Prostate gland (tissue), 2 donors: ENCODE results near the gene MAGEA1. TPM values are rescaled to one million over a fixed set of nuclear protein-coding genes. Genes with fewer than 3 reads are reported as not detected.
"Not testable (repeated sequence)": the region's sequence is repeated elsewhere in the genome, so short reads cannot be mapped to it uniquely, and the experiment has no call there.

Experiments
- DNase-seq: peaks from one replicate; pipeline ENCODE4 v3.0.0-alpha.2; 2019; ENCODE audit warnings: low spot score
- H3K27ac ChIP-seq, 2 donors: fragments of 200-600 bp; sonication (generic); 2 replicates each; pipeline ENCODE4 v1.5.1; 2017 to 2019
- H3K27me3 ChIP-seq: fragments of 200-600 bp; sonication (generic); replicated peaks from 2 replicates; pipeline ENCODE4 v1.5.1; 2019; ENCODE audit not compliant: insufficient read depth
- H3K36me3 ChIP-seq, 2 donors: fragments of 200-600 bp; sonication (generic); 1 replicate in 1 of 2; 2 replicates in 1 of 2; pipeline versions ENCODE4 v1.5.1 to v1.8.1; 2017 to 2019
- H3K4me1 ChIP-seq: fragments of 200-600 bp; sonication (generic); replicated peaks from 2 replicates; pipeline ENCODE4 v1.5.1; 2019
- H3K4me3 ChIP-seq, 2 donors: fragments of 200-600 bp; sonication (generic); 2 replicates each; pipeline ENCODE4 v1.5.1; 2017 to 2019
- H3K9me3 ChIP-seq: fragments of 200-600 bp; sonication (generic); 2 replicates; pipeline ENCODE4 v1.5.1; 2017
- POLR2A ChIP-seq: fragments of 450-650 bp; IDR thresholded peaks from one replicate; pipeline ENCODE4 v1.6.1; 2016; ENCODE audit warnings: antibody characterized with exemption, mild to moderate bottlenecking
- POLR2AphosphoS5 ChIP-seq: sonication (generic); formaldehyde crosslinking; IDR thresholded peaks from one replicate; pipeline ENCODE4 v1.6.1; 2017; ENCODE audit warnings: antibody characterized with exemption
- WGBS: methylation state at CpG from one replicate; pipeline ENCODE4 v1.1.5; 2018; 5-methylcytosine and 5-hydroxymethylcytosine counted together
- intact Hi-C: fragments of 100-400 bp; cut with DNase I; formaldehyde crosslinking; loops from one replicate; pipeline ENCODE4 v1.14.2; 2022
- total RNA-seq, 2 donors: library from RNA; depleted of rRNA; stranded (reverse); fragments of >200 nt; gene quantifications; one replicate each; pipeline ENCODE4 v1.1.0, GENCODE V29; 2016
- TF ChIP-seq, protein P1 (sequence below), 4 experiments: fragments of 200-600 bp in 2 of 4; fragments of 450-650 bp in 2 of 4; sonication (generic) in 2 of 4; IDR thresholded peaks; 1 replicate in 3 of 4; 2 replicates in 1 of 4; pipeline ENCODE4 v1.5.1; 2016 to 2019; ENCODE audit warnings: antibody characterized with exemption in 4 of 4, mild to moderate bottlenecking in 2 of 4, moderate library complexity in 2 of 4

Gene MAGEA1
- total RNA-seq, 2 donors from 2014 or later = 5.4 TPM; not detected in 1

DNA sequence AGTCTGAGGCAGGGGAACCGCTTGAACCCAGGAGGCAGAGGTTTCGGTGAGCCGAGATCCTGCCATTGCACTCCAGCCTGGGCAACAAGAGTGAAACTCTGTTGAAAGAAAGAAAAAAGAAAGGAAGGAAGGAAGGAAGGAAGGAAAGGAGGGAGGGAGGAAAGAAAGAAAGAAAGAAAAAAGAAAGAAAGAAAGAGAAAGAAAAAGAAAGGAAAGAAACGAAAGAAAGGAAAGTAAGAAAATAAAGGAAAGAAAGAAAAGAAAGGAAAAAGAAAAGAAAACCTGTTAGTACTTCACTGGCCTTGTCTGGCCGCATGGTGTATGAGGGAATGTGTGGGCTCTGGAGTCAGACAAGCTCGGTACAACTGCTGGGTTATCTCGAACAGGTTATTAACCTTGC lies 20.8 kb upstream of the MAGEA1 start:
- intact Hi-C loops = no loop called here
- H3K27ac ChIP-seq = no peak overlapping the region
- H3K4me3 ChIP-seq = no peak overlapping the region
- TF ChIP-seq, protein P1, sequence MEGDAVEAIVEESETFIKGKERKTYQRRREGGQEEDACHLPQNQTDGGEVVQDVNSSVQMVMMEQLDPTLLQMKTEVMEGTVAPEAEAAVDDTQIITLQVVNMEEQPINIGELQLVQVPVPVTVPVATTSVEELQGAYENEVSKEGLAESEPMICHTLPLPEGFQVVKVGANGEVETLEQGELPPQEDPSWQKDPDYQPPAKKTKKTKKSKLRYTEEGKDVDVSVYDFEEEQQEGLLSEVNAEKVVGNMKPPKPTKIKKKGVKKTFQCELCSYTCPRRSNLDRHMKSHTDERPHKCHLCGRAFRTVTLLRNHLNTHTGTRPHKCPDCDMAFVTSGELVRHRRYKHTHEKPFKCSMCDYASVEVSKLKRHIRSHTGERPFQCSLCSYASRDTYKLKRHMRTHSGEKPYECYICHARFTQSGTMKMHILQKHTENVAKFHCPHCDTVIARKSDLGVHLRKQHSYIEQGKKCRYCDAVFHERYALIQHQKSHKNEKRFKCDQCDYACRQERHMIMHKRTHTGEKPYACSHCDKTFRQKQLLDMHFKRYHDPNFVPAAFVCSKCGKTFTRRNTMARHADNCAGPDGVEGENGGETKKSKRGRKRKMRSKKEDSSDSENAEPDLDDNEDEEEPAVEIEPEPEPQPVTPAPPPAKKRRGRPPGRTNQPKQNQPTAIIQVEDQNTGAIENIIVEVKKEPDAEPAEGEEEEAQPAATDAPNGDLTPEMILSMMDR (IDR thresholded peaks at IDR 0.05) = no peak
- H3K9me3 ChIP-seq = no peaks in the 10 kb centered on the region
- DNase-seq = no peak
- 90% methylated on average over 7 of the region's 7 CpGs for WGBS
- no peaks in the 10 kb centered on the region for H3K4me1 ChIP-seq
- no peaks in the 10 kb centered on the region for H3K36me3 ChIP-seq
- H3K27me3 ChIP-seq = no peaks in the 10 kb centered on the region

DNA sequence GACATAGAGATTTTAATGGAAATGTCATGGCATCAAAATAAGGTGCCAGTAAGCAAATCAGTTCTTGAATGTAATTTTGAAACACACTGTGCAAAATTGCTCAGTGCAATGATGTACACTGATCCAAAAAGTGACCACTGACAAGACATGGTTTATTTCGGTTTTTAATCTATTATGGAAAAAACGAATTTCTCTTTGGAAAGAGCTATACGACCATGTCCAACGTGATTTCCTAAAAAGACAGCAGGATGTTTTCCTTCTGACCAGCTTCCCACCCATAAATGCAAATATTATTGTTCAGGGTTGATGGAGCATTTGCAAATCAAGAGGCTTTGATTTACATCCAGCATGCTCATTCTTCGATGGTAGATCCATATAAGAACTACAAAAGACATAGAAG lies 17.1 kb upstream of the MAGEA1 start:
- Histone ChIP-seq H3K36me3 (no peaks in the 10 kb centered on the region), H3K27me3 (no peaks in the 10 kb centered on the region), H3K27ac (no peak overlapping the region), H3K4me3 (no peak overlapping the region), H3K9me3 (no peaks in the 10 kb centered on the region), H3K4me1 (no peaks in the 10 kb centered on the region)
- intact Hi-C loops = no loop called here
- TF ChIP-seq POLR2AphosphoS5 = no peak
- WGBS = 68% methylated on average over 5 of the region's 5 CpGs
- no peak for DNase-seq

DNA sequence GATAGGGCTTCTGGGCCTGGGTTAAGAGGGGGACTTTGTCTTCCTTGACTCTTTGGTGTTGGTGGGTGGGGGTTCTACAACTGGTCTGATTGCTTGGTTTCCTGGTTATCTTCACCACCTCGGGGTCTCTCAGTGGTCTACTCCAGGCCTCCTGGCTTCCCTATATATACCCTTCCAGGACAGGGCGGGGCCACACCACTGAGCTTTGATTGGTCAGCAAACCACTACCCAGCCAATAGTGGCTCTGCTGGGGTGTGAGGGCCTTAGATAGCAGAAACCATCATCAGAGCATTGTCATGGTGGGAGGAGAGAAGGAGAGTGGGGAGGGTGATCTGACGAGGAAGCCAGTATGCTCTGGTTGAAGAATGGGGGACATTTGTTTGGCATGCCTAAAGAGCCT lies 14.4 kb upstream of the MAGEA1 start:
- Histone ChIP-seq H3K27ac (no peak overlapping the region), H3K9me3 (no peaks in the 10 kb centered on the region), H3K4me3 (no peak overlapping the region), H3K27me3 (no peaks in the 10 kb centered on the region), H3K4me1 (no peaks in the 10 kb centered on the region), H3K36me3 (no peaks in the 10 kb centered on the region)
- WGBS = 82% methylated on average over 3 of the region's 3 CpGs
- intact Hi-C loops = no loop called here
- TF ChIP-seq POLR2A (no peak), POLR2AphosphoS5 (no peak)
- TF ChIP-seq, protein P1 (IDR thresholded peaks at IDR 0.05) = no peak
- no peak for DNase-seq

DNA sequence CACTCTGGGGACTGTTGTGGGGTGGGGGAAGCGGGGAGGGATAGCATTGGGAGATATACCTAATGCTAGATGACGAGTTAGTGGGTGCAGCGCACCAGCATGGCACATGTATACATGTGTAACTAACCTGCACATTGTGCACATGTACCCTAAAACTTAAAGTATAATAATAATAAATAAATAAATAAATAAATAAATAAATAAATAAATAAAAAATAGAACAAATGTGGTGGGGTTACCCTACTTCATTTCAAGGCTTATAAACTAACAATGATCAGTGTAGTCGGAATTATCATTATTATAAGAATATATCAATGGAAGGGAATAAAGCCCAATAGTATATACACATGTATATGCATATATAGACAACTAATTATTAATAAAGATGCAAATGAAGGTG lies 10.7 kb upstream of the MAGEA1 start:
- DNase-seq, H3K4me1 ChIP-seq, H3K27me3 ChIP-seq, H3K4me3 ChIP-seq, H3K27ac ChIP-seq, intact Hi-C loops, H3K36me3 ChIP-seq, H3K9me3 ChIP-seq: not testable (repeated sequence)
- 87% methylated on average over 4 of the region's 4 CpGs for WGBS

DNA sequence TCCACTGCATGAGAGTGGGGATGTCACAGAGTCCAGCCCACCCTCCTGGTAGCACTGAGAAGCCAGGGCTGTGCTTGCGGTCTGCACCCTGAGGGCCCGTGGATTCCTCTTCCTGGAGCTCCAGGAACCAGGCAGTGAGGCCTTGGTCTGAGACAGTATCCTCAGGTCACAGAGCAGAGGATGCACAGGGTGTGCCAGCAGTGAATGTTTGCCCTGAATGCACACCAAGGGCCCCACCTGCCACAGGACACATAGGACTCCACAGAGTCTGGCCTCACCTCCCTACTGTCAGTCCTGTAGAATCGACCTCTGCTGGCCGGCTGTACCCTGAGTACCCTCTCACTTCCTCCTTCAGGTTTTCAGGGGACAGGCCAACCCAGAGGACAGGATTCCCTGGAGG lies 2.7 kb downstream of the MAGEA1 start:
- Histone ChIP-seq H3K36me3 (no peaks in the 10 kb centered on the region), H3K4me1 (no peaks in the 10 kb centered on the region), H3K9me3 (no peaks in the 10 kb centered on the region), H3K4me3 (no peak overlapping the region), H3K27ac (no peak overlapping the region), H3K27me3 (no peaks in the 10 kb centered on the region)
- DNase-seq = no peak
- intact Hi-C loops = no loop called here
- TF ChIP-seq POLR2AphosphoS5 (no peak), POLR2A (no peak)
- TF ChIP-seq, protein P1 (IDR thresholded peaks at IDR 0.05) = no peak
- 95% methylated on average over 4 of the region's 4 CpGs for WGBS

DNA sequence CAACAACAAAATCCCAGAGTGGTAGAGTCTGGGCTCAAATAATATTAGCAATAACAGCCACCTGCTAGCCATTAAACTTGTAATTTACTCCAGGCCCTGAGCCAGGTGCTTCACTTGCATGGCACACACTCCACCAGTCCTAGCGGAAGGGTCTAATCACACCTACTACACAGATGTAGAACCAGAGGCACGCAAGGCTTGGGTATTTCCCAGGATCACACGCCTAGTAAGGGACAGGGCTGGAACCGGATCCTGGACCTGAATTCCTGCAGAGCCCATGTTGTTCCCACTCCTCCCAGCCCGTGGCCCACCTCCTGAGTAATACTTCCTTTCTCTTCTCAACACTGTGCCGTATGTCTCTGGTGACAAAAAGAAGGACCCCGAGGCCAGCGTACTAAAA lies 5.7 kb downstream of the MAGEA1 start:
- intact Hi-C loops = no loop called here
- Histone ChIP-seq H3K4me1 (no peaks in the 10 kb centered on the region), H3K27ac (no peak overlapping the region), H3K4me3 (no peak overlapping the region), H3K27me3 (no peaks in the 10 kb centered on the region), H3K9me3 (no peaks in the 10 kb centered on the region), H3K36me3 (no peaks in the 10 kb centered on the region)
- TF ChIP-seq POLR2AphosphoS5 (no peak), POLR2A (no peak)
- TF ChIP-seq, protein P1 (IDR thresholded peaks at IDR 0.05) = no peak
- WGBS = 92% methylated on average over 8 of the region's 8 CpGs
- no peak for DNase-seq
